ENCODE measurements around the gene APOL2. TPM values are rescaled to one million over a fixed set of nuclear protein-coding genes. Genes with fewer than 3 reads are reported as not detected.

APOL2 gene
- polyA plus RNA-seq, 1 experiment: 27.8 TPM

GRCh38 chr22:36184433-36185025 is 54.8 kb downstream of the APOL2 start:
- ChIA-PET POLR2A (no interaction called here), CTCF (interaction anchor here (0.6 to 9.1 kb wide), 4 partner anchors 10 to 101 kb away, joined by 3 to 166 read pairs (median 3); no protein-coding TSS in a partner anchor)
- TF ChIP-seq CTCF (IDR thresholded peaks at IDR 0.05; ENCODE audit: insufficient read depth, low read depth, low read length): no peak
- Histone ChIP-seq H3K4me3 (ENCODE audit: low read depth, low read length) (no peak overlapping the region), H3K27me3 (ENCODE audit: control insufficient read depth, insufficient read depth, low read length) (peaks cover 3% of the 10 kb centered on the region; the same call in 1 of the 2 replicates), H3K36me3 (ENCODE audit: control insufficient read depth, insufficient read depth, low read length) (no peaks in the 10 kb centered on the region)
- no peak for DNase-seq (ENCODE audit: low read depth)

GRCh38 chr22:36183446-36183845 is 55.9 kb downstream of the APOL2 start:
- DNase-seq (ENCODE audit: low read depth): no peak
- no peak for TF ChIP-seq CTCF (IDR thresholded peaks at IDR 0.05; ENCODE audit: insufficient read depth, low read depth, low read length)
- ChIA-PET POLR2A (no interaction called here), CTCF (interaction anchor here (0.6 to 9.1 kb wide), 5 partner anchors 9 to 94 kb away, joined by 3 to 166 read pairs (median 3); no protein-coding TSS in a partner anchor)
- Histone ChIP-seq H3K27me3 (ENCODE audit: control insufficient read depth, insufficient read depth, low read length) (peaks cover 3% of the 10 kb centered on the region; the same call in 1 of the 2 replicates), H3K4me3 (ENCODE audit: low read depth, low read length) (no peak overlapping the region), H3K36me3 (ENCODE audit: control insufficient read depth, insufficient read depth, low read length) (no peaks in the 10 kb centered on the region)

GRCh38 chr22:36182857-36183256 is 56.5 kb downstream of the APOL2 start:
- no peak for DNase-seq (ENCODE audit: low read depth)
- POLR2A ChIA-PET: no interaction called here
- Histone ChIP-seq H3K27me3 (ENCODE audit: control insufficient read depth, insufficient read depth, low read length) (peaks cover 1% of the 10 kb centered on the region; the same call in 1 of the 2 replicates), H3K36me3 (ENCODE audit: control insufficient read depth, insufficient read depth, low read length) (no peaks in the 10 kb centered on the region), H3K4me3 (ENCODE audit: low read depth, low read length) (no peak overlapping the region)
- no peak for TF ChIP-seq CTCF (IDR thresholded peaks at IDR 0.05; ENCODE audit: insufficient read depth, low read depth, low read length)
- CTCF ChIA-PET: interaction anchor here (1.0 to 9.1 kb wide), 7 partner anchors 9 to 95 kb away, joined by 3 to 166 read pairs (median 6); no protein-coding TSS in a partner anchor

GRCh38 chr22:36182056-36182455 is 57.3 kb downstream of the APOL2 start:
- Histone ChIP-seq H3K36me3 (ENCODE audit: control insufficient read depth, insufficient read depth, low read length) (no peaks in the 10 kb centered on the region), H3K27me3 (ENCODE audit: control insufficient read depth, insufficient read depth, low read length) (peaks cover 1% of the 10 kb centered on the region; the same call in 1 of the 2 replicates), H3K4me3 (ENCODE audit: low read depth, low read length) (no peak overlapping the region)
- CTCF ChIA-PET: interaction anchor here (0.8 to 9.1 kb wide), 13 partner anchors 7 to 305 kb away, joined by 3 to 166 read pairs (median 7); partner anchors contain the start of gene APOL3
- POLR2A ChIA-PET: no interaction called here
- TF ChIP-seq CTCF (IDR thresholded peaks at IDR 0.05; ENCODE audit: insufficient read depth, low read depth, low read length): no peak
- no peak for DNase-seq (ENCODE audit: low read depth)

GRCh38 chr22:36180928-36181327 is 58.4 kb downstream of the APOL2 start:
- TF ChIP-seq CTCF (IDR thresholded peaks at IDR 0.05; ENCODE audit: insufficient read depth, low read depth, low read length): no peak
- POLR2A ChIA-PET: no interaction called here
- CTCF ChIA-PET: interaction anchor here (0.9 to 9.1 kb wide), 16 partner anchors 8 to 830 kb away, joined by 3 to 166 read pairs (median 10); partner anchors contain the start of gene APOL3

More at GRCh38 chr22:36180928-36181327, 58.4 kb downstream of the APOL2 start:
- Histone ChIP-seq H3K4me3 (ENCODE audit: low read depth, low read length) (no peak overlapping the region), H3K36me3 (ENCODE audit: control insufficient read depth, insufficient read depth, low read length) (no peaks in the 10 kb centered on the region), H3K27me3 (ENCODE audit: control insufficient read depth, insufficient read depth, low read length) (peaks cover 1% of the 10 kb centered on the region; the same call in 1 of the 2 replicates)
- no peak for DNase-seq (ENCODE audit: low read depth)
